Transverse colon (tissue), 4 donors: ENCODE measurements around the gene GTF2H3. TPM values are rescaled to one million over a fixed set of nuclear protein-coding genes. Genes with fewer than 3 reads are reported as not detected.

Source experiments
- DNase-seq: peaks from one replicate; pipeline ENCODE4 v3.0.0-alpha.2; 2019
- H3K27ac ChIP-seq, 4 donors: fragments of 200-600 bp; sonication (generic); 2 replicates each; pipeline ENCODE4 v1.5.1; 2016 to 2018; ENCODE audit warnings: inconsistent platforms in 4 of 4
- H3K27me3 ChIP-seq: fragments of 200-600 bp; sonication (generic); 2 replicates; pipeline ENCODE4 v1.5.1; 2017; ENCODE audit warnings: inconsistent platforms
- H3K36me3 ChIP-seq, 4 donors: fragments of 200-600 bp; sonication (generic); 2 replicates each; pipeline ENCODE4 v1.5.1; 2017 to 2019; ENCODE audit warnings: inconsistent platforms in 4 of 4
- H3K4me1 ChIP-seq, 4 donors: fragments of 200-600 bp; sonication (generic); 2 replicates each; pipeline ENCODE4 v1.5.1; 2017 to 2020; ENCODE audit warnings: inconsistent platforms in 4 of 4
- H3K4me3 ChIP-seq, 4 donors: fragments of 200-600 bp; sonication (generic); 1 replicate in 1 of 4; 2 replicates in 3 of 4; pipeline versions ENCODE4 v1.5.1 to v1.6.1; 2017 to 2019; ENCODE audit warnings: inconsistent platforms in 4 of 4
- H3K9me3 ChIP-seq, 2 donors: fragments of 200-600 bp; sonication (generic); 2 replicates each; pipeline ENCODE4 v1.5.1; 2017 to 2019; ENCODE audit warnings: inconsistent platforms in 2 of 2
- EP300 ChIP-seq: sonication (generic); formaldehyde crosslinking; IDR thresholded peaks from one replicate; pipeline ENCODE4 v1.6.1; 2017; ENCODE audit warnings: antibody characterized with exemption, low read depth
- POLR2A ChIP-seq: fragments of 450-650 bp; IDR thresholded peaks from one replicate; pipeline ENCODE4 v1.6.1; 2016; ENCODE audit warnings: antibody characterized with exemption, mild to moderate bottlenecking, moderate library complexity
- POLR2AphosphoS5 ChIP-seq, 3 donors: sonication (generic); formaldehyde crosslinking; IDR thresholded peaks; one replicate each; pipeline ENCODE4 v1.6.1; 2016; ENCODE audit warnings: antibody characterized with exemption in 3 of 3
- WGBS, 2 donors: methylation state at CpG; one replicate each; pipeline ENCODE4 v1.1.5; 2018; ENCODE audit warnings: low coverage in 1 of 2; 5-methylcytosine and 5-hydroxymethylcytosine counted together
- in situ Hi-C, 4 donors: fragments of 200-750 bp; cut with MboI; loops; one replicate each; pipeline versions ENCODE4 v1.15.0 to v1.15.1; 2017; ENCODE audit warnings: low sequenced_read_pairs in 3 of 4, low pct_ligation_motif_present in 1 of 4, low pct_unique_long_range_greater_than_20kb in 1 of 4
- intact Hi-C: fragments of 100-400 bp; cut with DNase I; formaldehyde crosslinking; loops from one replicate; pipeline ENCODE4 v1.15.1; 2023; ENCODE audit warnings: low total_unique reads
- small RNA-seq, 4 donors: library from RNA; depleted of rRNA; stranded (forward); fragments of <200 nt; gene quantifications; one replicate each; pipeline ENCODE3, GENCODE V24; 2016
- total RNA-seq, 4 donors: library from RNA; depleted of rRNA; stranded (reverse); fragments of >200 nt; gene quantifications; one replicate each; pipeline ENCODE4 v1.1.0, GENCODE V29; 2016
- TF ChIP-seq, protein P1 (sequence below), 5 experiments: fragments of 200-600 bp in 3 of 5; fragments of 450-650 bp in 2 of 5; sonication (generic) in 3 of 5; IDR thresholded peaks; 1 replicate in 2 of 5; 2 replicates in 3 of 5; pipeline ENCODE4 v1.5.1; 2016 to 2017; ENCODE audit warnings: antibody characterized with exemption in 5 of 5, inconsistent platforms in 3 of 5, mild to moderate bottlenecking in 2 of 5, moderate library complexity in 1 of 5

GTF2H3 gene
- total RNA-seq, 4 donors from 2014 or later, result 2.6 to 14.3 (median 11.6) TPM

GRCh38 chr12:123707466-123707865, 73.8 kb downstream of the GTF2H3 start:
- intact Hi-C loops (no loop called here), in situ Hi-C loops (no loop called here)
- Histone ChIP-seq H3K9me3 (no peaks in the 10 kb centered on the region), H3K27ac (no peak overlapping the region), H3K36me3 (no peaks in the 10 kb centered on the region), H3K4me1 (peaks cover 3 to 4% (median 4%) of the 10 kb centered on the region in 4 donors), H3K27me3 (no peaks in the 10 kb centered on the region), H3K4me3 (no peak overlapping the region)
- WGBS, 2 donors, result 90 to 91% methylated on average over 2 to 4 of the region's 4 CpGs
- DNase-seq, result no peak
- TF ChIP-seq, protein P1, sequence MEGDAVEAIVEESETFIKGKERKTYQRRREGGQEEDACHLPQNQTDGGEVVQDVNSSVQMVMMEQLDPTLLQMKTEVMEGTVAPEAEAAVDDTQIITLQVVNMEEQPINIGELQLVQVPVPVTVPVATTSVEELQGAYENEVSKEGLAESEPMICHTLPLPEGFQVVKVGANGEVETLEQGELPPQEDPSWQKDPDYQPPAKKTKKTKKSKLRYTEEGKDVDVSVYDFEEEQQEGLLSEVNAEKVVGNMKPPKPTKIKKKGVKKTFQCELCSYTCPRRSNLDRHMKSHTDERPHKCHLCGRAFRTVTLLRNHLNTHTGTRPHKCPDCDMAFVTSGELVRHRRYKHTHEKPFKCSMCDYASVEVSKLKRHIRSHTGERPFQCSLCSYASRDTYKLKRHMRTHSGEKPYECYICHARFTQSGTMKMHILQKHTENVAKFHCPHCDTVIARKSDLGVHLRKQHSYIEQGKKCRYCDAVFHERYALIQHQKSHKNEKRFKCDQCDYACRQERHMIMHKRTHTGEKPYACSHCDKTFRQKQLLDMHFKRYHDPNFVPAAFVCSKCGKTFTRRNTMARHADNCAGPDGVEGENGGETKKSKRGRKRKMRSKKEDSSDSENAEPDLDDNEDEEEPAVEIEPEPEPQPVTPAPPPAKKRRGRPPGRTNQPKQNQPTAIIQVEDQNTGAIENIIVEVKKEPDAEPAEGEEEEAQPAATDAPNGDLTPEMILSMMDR (IDR thresholded peaks at IDR 0.05), result no peak
- TF ChIP-seq POLR2A, result no peak
- no peak for TF ChIP-seq POLR2AphosphoS5 (IDR thresholded peaks at IDR 0.05)
- TF ChIP-seq EP300, result no peak

Small RNA genes lying within 50 kb of the gene (small RNA-seq; reads per million reads assigned to genes)
- 0 to 0.24 (median 0) reads per million in 4 donors for gene SNORA9B

Other genes with a start within 250 kb of the GTF2H3 start
- gene KMT5A, start 249.7 kb upstream of the GTF2H3 start, total RNA-seq, result 10 to 100 TPM; 32.9 to 43.8 (median 34.4) TPM
- 1 to 10 TPM in 3 of 4 donors, under 1 TPM in 1; 0.60 to 2.7 (median 1.4) TPM for gene RILPL2, start 197.1 kb upstream of the GTF2H3 start, total RNA-seq
- 10 to 100 TPM in 3 of 4 donors, 1 to 10 TPM in 1; 8.6 to 30.0 (median 25.7) TPM for gene SNRNP35, start 175.7 kb upstream of the GTF2H3 start, total RNA-seq
- gene RILPL1, start 100.1 kb upstream of the GTF2H3 start, total RNA-seq, result 1 to 10 TPM; 1.6 to 6.7 (median 5.0) TPM
- 100 to 1,000 TPM in 2 of 4 donors, 10 to 100 TPM in 2; 62.9 to 138 (median 96.6) TPM for gene TMED2, start 49.3 kb upstream of the GTF2H3 start, total RNA-seq
- gene DDX55, start 31.7 kb upstream of the GTF2H3 start, total RNA-seq, result 10 to 100 TPM; 14.2 to 35.2 (median 25.1) TPM
- 100 to 1,000 TPM in 2 of 4 donors, 10 to 100 TPM in 2; 46.0 to 121 (median 92.3) TPM for gene EIF2B1, start 143 bp upstream of the GTF2H3 start, total RNA-seq
- gene TCTN2, start 37.3 kb downstream of the GTF2H3 start, total RNA-seq, result 1 to 10 TPM in 3 of 4 donors, under 1 TPM in 1; 1.00 to 6.3 (median 5.1) TPM
- 10 to 100 TPM; 23.9 to 33.3 (median 29.0) TPM for gene ATP6V0A2, start 78.5 kb downstream of the GTF2H3 start, total RNA-seq
- gene DNAH10, start 128.5 kb downstream of the GTF2H3 start, total RNA-seq, result under 1 TPM in 2 of 4 donors, not detected in 2; 0.14 to 0.20 TPM